Ramos (cell line): ENCODE measurements around the gene CYP2R1.
"Not testable (repeated sequence)": the region's sequence is repeated elsewhere in the genome, so short reads cannot be mapped to it uniquely, and the experiment has no call there.

Source experiments
- in situ Hi-C: fragments of 300-500 bp; cut with MboI; formaldehyde crosslinking; loops from one replicate; pipeline ENCODE4 v1.14.3; 2022; ENCODE audit warnings: low sequenced_read_pairs; ENCODE audit not compliant: unreplicated experiment

The CYP2R1 gene

DNA sequence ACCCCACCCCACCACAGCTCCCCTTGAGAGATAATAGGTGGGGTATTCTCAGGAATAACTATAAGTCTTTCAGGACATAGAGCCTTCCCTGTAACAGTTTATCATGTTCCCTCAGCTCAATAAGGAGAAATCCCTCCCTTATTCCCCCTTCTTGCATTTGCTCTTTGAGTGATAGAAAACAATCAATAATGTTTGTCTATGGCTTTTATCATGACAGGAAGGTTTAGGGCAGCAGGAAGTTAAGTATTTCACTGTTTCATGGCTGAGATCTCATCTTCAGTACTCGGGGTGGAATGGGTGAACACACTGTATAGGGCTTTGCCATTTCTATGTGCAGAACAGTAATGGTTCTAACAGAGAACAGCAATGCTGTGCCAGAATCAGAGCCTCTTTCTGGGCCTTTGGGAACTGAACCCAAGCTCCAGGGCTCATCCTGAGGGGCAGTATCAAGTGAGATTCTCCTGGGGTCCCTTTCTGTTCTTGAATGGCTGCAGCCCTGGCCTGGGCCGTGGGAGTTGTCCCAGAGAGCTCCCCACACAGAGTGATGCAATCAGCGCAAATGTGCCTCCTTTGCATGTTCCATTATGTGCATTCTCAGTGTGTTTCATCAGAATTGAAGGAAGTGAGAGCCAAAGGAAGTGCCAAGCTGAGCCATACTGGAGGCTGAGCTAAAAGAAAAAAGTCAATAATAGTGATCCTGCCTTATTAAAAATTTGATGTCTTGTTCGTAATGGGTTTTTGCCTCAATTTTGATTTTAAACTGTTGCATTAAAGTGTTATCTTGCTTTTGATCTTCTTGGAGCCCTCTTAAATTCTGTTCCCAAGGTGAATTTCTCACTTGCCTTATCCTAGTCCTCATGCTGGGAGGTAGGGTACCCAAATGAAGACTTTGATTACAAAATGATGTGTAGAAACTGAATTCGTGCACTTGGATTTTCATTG, 2.9 kb upstream of the CYP2R1 start:
- in situ Hi-C loops = loop anchor here (10.0 kb wide), 1 partner anchor 370 kb away; the partner anchor contains the start of gene PSMA1

DNA sequence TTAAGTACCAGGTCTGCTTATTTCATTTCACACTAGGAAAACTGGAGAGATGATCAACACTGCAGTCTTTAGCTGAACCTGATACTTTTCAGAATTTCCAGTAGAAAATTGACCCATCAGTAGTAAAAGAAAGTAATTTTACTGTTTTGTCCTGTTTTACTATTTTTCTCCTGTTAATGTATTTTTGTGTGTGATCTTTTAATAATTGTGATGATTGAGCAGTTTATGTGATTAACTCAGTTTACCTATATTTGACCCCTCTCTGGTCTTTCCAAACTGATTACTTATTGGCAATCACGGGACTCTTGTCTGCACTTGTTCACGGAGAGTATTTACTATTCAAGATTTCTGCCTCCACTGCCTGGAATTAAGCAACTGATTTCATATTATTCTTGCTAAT, 546 bp upstream of the CYP2R1 start:
- in situ Hi-C loops = loop anchor here (10.0 kb wide), 1 partner anchor 368 kb away; the partner anchor contains the start of gene PSMA1

DNA sequence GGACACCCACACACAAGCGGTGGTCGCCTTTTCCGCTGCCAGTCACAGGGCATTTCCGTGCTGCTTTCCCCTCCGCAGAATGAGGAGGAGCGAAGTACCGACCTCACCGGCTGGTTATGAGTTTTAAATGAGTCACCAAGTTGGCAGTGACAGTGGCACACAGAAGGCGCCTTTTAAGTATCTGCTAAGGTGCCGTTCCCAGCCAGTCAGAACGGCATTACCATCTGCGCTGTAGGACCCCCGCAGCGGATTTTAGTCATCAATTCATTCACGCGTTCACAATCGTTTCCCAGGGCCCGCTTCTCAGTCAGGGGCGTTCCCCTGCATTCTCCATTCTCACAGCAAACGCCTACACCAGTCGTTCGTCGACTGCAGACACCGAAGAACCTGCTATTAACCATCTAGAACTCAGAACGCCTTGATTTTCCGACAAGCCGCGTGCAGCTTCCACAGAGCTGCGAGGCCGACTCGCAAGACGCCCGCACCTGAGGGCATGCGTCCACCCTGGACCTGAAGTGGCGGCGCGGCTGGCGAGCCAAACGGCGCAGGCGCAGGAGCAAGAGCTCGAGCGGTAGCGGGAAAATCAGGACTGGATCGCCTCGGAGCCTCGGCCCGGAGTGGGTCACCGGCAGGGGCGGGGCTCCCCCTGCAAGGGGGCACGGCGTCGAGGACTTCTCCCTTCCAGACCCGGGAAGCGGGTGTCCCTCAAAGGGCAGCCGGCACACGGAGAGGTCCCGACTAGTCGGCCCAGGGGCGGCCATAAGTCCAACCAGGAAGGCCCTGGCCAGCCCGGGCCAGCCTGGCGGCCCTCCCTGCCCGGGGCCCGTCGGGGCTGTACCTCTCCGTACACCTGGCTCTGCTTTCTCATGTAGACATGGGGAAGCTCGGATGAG, 642 bp downstream of the CYP2R1 start:
- in situ Hi-C loops = loop anchor here (10.0 kb wide), 1 partner anchor 367 kb away; the partner anchor contains the start of gene PSMA1

DNA sequence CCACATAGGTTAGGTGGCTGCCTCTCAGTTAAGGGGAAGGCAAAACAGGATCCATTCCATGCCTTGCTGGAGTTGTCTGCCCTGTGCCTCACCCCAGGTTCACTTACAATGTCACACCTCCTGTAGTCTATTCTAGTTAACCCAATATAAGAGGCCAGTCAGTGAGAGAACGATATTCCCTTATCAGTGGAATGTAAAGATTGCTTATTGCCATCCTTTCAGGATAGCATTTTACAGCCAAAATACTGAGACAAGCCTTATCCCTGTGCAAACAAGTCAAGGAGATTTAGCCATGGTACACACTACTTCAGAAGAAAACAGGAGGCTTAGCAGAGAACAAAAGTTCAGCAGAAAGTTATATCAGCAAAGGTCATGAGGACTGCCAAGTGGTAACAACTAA, 5.5 kb downstream of the CYP2R1 start:
- in situ Hi-C loops = no loop called here

DNA sequence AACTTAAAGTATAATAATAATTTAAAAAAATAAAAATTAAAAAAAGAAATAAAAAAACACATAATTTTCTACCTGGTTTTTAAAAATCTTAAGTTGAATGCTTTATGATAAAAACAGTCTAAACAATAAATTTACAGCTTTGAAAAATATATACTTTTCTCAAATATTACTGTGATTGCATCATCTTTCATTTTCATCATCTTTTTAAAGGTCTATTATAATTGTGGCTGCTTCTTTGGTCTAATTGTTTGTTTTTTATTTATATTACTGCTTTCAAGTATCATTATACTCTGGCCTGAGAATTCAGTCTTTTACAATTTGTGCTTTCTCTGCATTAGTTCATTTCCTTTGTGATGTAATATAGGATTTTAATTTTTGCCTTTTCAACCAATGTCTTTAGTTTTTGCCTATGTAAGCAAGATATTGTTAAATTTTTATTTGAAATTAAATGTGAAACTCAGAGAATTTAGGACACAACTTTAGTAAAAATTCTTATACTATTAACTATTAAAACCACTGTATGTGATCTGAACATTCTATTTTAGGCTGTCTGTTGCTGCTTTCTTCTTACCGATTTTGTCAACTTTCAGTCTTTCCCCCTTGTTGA, 7.3 kb downstream of the CYP2R1 start:
- in situ Hi-C loops = no loop called here

DNA sequence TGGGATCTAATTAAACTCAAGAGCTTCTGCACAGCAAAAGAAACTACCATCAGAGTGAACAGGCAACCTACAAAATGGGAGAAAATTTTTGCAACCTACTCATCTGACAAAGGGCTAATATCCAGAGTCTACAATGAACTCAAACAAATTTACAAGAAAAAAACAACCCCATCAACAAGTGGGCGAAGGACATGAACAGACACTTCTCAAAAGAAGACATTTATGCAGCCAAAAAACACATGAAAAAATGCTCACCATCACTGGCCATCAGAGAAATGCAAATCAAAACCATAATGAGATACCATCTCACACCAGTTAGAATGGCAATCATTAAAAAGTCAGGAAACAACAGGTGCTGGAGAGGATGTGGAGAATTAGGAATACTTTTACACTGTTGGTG, 8.3 kb downstream of the CYP2R1 start:
- in situ Hi-C loops = not testable (repeated sequence)

DNA sequence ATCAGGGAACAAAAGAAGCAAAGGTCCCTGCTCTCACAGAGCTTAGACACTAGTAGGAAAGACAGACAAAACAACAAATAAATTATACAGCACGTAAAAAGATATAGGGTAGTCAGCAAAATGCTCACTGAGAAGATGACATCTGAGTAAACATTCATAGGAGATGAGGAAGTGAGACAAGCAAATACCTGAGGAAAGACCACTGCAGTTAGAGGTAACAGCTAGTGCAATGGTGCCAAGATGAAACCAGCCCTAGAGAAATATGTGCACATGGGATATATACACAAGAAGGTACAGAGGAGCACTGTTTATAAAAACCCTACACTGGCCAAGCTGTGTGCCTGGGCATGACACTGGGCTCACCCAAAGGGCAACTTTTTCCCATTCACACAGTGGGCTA, 9.8 kb downstream of the CYP2R1 start:
- in situ Hi-C loops = no loop called here

DNA sequence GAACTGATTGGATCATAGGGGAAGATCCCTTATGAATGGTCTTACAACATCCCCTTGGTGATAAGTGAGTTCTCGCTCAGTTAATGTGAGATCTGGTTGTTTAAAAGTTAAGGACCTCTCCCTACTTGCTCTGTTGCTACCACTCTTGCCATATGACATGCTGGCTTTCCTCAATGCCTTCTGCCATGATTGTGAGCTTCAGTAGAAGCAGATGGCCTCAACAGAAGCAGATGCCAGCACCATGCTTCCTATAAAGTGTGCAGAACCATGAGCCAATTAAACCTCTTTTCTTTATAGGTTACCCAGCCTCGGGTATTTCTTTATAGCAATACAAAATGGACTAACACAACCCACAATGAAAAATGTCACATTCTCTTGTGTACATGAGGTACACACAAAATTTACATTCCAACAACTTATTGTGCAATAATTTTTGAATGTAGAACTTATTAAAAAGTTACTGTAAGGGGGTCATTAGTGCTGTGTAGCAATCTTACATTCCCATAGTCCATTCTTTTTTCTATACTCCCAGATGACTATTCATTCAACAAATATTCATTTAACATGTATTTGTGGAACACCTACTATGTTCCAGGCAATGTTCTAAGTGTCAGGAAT, 10.3 kb downstream of the CYP2R1 start:
- in situ Hi-C loops = no loop called here

DNA sequence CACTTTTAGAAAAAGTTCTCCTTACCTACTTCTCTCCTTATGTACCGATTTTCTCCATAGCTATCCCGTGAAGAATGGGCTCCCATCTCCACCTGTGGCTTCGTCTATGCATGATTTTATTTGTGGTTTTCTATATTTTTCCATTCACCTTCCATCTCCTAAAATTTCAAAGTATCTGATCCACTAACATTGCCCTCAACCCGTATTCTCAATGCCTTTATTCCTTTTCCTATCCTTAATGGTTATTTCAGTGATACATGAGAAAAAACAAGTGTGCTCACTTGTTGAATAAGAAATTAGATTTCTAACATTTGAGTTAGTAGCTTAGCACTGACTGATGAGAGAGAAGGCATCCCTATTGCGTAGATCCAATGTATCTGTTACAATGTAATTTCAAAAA, 16.9 kb downstream of the CYP2R1 start:
- in situ Hi-C loops = no loop called here

DNA sequence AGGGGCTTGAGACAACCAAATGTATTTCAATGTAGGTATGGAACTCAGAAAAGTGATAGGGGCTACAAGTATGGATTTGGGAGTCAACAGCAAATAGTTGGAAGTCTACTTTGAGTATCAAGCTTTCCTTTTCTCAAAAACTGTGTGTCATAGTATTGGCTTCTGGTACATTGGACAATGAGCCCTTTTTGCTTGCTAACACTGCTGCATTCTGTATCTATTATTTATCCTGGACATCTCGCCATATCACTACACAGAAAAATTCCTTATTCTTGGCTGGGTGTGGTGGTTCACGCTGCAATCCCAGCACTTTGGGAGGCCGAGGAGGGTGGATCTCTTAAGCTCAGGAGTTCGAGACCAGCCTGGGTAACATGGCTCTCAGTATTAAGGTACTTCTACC, 18.4 kb downstream of the CYP2R1 start:
- in situ Hi-C loops = no loop called here

DNA sequence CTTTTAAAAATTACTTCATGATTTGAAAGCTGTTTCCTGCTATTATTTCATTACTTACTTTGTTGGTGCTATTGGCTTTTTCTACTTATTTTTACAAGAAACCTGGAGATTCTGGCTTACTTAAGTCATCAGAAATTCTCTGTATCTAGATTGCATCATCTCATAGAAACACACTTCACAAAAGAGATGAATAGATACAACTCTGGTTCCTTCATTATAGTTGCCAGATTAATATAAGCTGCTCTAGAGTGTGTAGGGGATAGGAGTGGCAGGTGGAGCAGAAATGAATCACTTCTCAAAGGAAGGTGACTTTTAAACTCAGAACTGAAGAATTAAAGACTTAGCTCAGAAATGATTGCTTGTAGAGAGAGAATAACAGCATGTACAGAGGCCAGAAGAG, 20.0 kb downstream of the CYP2R1 start:
- in situ Hi-C loops = no loop called here

DNA sequence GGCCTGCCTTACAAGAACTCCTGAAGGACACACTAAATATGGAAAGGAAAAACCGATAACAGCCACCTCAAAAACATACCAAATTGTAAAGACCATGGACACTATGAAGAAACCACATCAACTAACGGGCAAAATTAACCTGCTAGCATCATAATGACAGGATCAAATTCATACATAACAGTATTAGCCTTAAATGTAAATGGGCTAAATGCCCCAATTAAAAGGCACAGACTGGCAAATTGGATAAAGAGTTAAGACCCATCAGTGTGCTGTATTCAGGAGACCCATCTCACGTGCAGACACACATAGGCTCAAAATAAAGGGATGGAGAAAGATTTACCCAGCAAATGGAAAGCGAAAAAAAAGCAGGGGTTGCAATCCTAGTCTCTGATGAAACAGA, 28.3 kb downstream of the CYP2R1 start:
- in situ Hi-C loops = not testable (repeated sequence)

DNA sequence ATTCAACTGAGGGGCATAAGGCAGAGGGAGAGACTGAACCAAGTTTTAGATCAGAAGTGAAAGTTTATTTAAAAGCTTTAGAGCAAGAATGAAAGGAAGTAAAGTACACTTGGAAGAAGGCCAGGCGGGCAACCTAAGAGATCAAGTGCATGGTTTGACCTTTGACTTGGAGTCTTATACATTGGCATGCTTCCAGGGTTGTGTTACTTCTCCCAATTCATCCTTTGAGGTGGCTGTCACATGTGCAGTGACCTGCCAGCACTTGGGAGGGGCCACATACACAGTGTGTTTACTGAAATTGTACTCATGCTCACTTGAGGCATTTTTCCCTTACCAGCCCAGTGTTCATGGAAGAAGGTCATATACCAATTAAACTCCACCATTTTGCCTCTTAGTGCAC, 30.4 kb downstream of the CYP2R1 start:
- in situ Hi-C loops = no loop called here

DNA sequence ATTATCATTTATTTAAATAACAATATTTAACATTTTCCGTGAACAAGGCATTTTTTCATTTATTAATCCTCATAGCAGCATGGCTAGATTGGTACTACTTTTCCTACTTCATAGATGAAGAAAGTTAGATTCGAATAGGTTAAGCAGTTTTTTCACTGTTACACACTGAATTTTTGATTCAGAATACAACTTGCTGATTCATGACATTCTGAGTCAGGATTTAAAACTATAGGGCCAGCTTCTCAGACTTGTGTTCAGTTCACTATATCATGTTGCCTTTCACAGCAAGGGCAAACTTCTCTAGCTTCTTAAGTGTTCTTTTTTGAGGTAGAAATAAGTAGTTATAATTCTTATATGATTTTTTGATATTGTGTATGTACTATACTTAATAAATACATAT, 31.5 kb downstream of the CYP2R1 start:
- in situ Hi-C loops = no loop called here

DNA sequence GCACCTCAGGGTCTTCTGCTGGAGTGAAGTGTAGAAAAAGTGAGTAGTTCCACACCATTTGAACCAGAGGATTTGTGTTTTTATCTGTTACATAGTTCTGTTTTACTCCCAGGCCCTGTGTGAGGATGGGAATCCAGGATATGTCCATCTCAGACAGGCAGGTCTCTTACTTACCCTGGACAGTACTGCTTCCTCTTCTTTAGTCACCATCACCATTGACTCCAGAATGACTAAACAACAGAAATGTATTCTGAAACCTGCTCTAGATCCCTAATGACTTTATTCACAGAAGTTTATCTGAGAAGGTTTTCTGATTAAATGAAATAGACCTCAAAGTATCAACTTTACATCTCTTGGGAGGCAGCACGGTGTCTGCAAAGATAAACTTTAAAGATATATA, 33.6 kb downstream of the CYP2R1 start:
- in situ Hi-C loops = no loop called here

DNA sequence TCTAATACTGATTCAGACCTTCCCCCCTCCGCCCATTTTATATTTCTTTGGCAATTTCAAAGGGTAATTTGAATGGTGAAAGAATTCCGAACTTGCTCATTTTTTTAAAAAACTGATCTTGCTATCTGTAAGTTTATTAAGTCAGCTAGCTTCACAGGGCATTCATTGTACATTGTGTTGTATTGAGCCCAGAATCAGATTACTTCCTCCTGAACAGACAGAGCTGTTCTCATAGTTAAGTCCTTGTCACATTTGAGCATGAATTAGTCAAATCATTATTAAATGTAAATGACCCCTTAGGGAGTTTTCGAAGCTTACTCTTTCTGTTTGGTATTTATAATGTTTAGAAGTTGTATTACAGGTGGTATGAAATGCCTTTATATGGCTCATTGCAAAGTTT, 34.4 kb downstream of the CYP2R1 start:
- in situ Hi-C loops = no loop called here

DNA sequence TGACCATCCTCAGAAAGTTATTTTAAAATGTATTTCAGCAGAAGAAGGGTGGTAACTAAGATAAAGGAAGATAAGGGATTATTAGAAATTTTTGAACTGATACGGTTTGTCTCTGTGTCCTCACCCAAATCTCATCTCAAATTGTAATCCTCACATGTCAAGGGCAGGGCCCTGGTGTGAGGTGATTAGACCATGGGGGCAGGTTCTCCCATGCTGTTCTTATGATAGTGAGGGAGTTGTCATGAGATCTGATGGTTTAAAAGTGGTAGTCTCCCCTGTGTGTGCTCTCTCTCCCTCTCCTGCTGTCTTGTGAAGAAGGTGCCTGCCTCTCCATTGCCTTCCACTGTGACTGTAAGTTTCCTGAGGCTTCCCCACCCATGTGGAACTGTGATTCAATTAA, 36.1 kb downstream of the CYP2R1 start:
- in situ Hi-C loops = no loop called here

DNA sequence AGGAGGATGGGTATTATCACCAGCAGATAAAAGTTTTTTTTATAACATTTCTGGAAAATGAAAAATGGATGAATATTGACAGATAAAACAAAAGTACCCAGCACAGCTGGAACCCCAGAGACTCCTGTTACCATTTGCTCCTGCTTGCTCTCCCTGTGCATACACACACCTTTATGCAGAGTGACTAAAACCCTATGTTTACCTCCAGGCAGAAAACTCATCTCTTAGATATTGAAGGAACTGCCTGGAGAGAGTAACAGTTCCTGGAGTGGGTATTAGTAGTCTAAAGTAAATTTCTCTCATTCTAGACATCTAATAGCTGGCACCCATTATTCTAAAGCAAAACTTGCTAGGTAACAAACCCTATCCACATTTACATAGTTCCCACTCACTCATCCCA, 38.0 kb downstream of the CYP2R1 start:
- in situ Hi-C loops = no loop called here

DNA sequence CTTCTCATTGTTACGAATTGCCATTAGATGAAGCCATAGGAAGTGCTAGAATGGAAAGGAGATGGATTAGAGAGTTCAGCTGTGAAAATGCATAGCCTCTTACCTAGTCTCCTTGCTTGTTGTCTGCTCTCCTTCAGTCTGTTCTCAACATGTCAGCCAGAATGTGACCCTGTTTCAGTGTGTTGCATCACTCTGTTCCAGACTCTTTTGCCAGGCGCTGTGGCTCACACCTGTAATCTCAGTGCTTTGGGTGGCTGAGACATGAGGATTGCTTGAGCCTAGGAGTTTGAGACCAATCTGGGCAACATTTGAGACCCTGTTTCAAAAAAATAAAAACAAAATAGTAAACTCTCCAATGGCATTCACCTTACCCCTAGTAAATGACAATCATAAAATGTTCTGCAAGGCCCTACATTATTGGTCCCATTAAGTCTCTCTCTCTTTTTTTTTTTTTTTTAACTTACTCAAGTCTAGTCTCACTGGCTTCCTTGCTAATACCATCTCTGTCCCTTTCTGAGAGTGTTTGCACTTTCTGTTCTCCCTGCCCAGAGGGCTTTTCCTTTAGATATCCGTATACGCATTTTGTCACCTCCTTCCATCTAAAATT, 39.4 kb downstream of the CYP2R1 start:
- in situ Hi-C loops = no loop called here

DNA sequence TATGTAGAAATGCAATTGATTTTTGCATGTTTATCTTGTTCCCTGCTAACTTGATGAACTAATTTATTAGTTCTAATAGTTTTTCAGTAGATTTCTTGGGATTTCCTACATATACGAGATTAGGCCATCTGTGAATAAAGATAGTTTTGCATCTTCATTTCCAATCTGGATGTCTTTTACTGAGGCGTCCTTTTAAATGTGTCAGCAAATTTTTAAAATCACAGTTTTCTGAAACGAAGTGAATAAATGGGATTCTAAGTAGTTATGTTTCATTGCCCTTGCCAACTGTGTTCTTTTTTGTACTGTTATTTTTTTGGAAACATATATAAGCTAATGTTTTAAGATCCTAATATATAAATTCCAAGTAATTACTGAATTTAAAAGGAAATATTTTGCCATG, 50.0 kb downstream of the CYP2R1 start:
- in situ Hi-C loops = no loop called here
